ENCODE data around the gene GPRIN3.
A peak's percentile ranks its signal among the peaks of the same experiment; 100 is the strongest.
"Not testable (repeated sequence)": the region's sequence is repeated elsewhere in the genome, so short reads cannot be mapped to it uniquely, and the experiment has no call there.

Gene GPRIN3

GRCh38 chr4:89254847-89255246 lies 52.8 kb downstream of the GPRIN3 start:
- TF ChIP-seq ZNF211 (tag by site-specific recombination; IDR thresholded peaks at IDR 0.05; ENCODE audit: low read depth) (no peak), AEBP2 (tag by site-specific recombination; IDR thresholded peaks at IDR 0.05; ENCODE audit: borderline replicate concordance) (no peak), ZFP41 (tag by site-specific recombination; IDR thresholded peaks at IDR 0.05; ENCODE audit: borderline replicate concordance) (no peak), ZNF785 (tag by site-specific recombination; IDR thresholded peaks at IDR 0.05) (no peak)
- Histone ChIP-seq H3K27ac (ENCODE audit: extremely low read depth, low read depth, low read length) (no peak overlapping the region), H3K9me3 (ENCODE audit: control insufficient read depth, insufficient read depth, low read depth, low read length) (no peaks in the 10 kb centered on the region), H3K4me1 (ENCODE audit: control insufficient read depth, insufficient read depth, low read length) (no peaks in the 10 kb centered on the region), H3K36me3 (ENCODE audit: control insufficient read depth in 2 of 2, insufficient read depth in 1 of 2, low read length in 2 of 2) (peaks cover 0 to under 1% of the 10 kb centered on the region in 2 experiments; a peak in 1 of 3 replicates), H3K4me3 (ENCODE audit: low read depth, low read length) (no peak overlapping the region)
- ChIA-PET CTCF (interaction anchor here (0.5 to 1.9 kb wide), 10 partner anchors 9 to 180 kb away, joined by 3 to 7 read pairs (median 4); no protein-coding TSS in a partner anchor), POLR2A (no interaction called here)

- H3K4me3 ChIP-seq (ENCODE audit: low read depth, low read length); H3K36me3 ChIP-seq (ENCODE audit: control insufficient read depth in 2 of 2, insufficient read depth in 1 of 2, low read length in 2 of 2); H3K9me3 ChIP-seq (ENCODE audit: control insufficient read depth, insufficient read depth, low read depth, low read length); H3K27ac ChIP-seq (ENCODE audit: extremely low read depth, low read depth, low read length); H3K4me1 ChIP-seq (ENCODE audit: control insufficient read depth, insufficient read depth, low read length); POLR2A ChIA-PET: not testable (repeated sequence)
- TF ChIP-seq ZNF580 (tag by site-specific recombination; IDR thresholded peaks at IDR 0.05) (peak; percentile 51; the same call in 1 of the 2 replicates), ZNF146 (tag by site-specific recombination; IDR thresholded peaks at IDR 0.05) (peak; percentile 96)
- CTCF ChIA-PET: interaction anchor here (0.5 to 1.9 kb wide), 5 partner anchors 28 to 175 kb away, joined by 3 to 7 read pairs (median 4); no protein-coding TSS in a partner anchor
Observed at GRCh38 chr4:89254347-89254746, 53.3 kb downstream of the GPRIN3 start.

GRCh38 chr4:89253935-89254334 lies 53.7 kb downstream of the GPRIN3 start:
- ChIA-PET POLR2A (no interaction called here), CTCF (interaction anchor here (0.6 to 1.9 kb wide), 3 partner anchors 28 to 175 kb away, joined by 3 to 7 read pairs (median 4); no protein-coding TSS in a partner anchor)
- Histone ChIP-seq H3K27ac (ENCODE audit: extremely low read depth, low read depth, low read length) (no peak overlapping the region), H3K4me3 (ENCODE audit: low read depth, low read length) (no peak overlapping the region), H3K36me3 (ENCODE audit: control insufficient read depth in 2 of 2, insufficient read depth in 1 of 2, low read length in 2 of 2) (peaks cover 0 to 9% of the 10 kb centered on the region in 2 experiments; a peak in 1 of 3 replicates), H3K4me1 (ENCODE audit: control insufficient read depth, insufficient read depth, low read length) (no peaks in the 10 kb centered on the region), H3K9me3 (ENCODE audit: control insufficient read depth, insufficient read depth, low read depth, low read length) (no peaks in the 10 kb centered on the region)
- TF ChIP-seq SCRT2 (tag by site-specific recombination; IDR thresholded peaks at IDR 0.05): 0 out of 2 replicates have a peak, but pooled peaks have one; percentile 18
- TF ChIP-seq ZNF777 (tag by site-specific recombination; IDR thresholded peaks at IDR 0.05; ENCODE audit: borderline replicate concordance): no peak

- Histone ChIP-seq H3K27ac (ENCODE audit: extremely low read depth, low read depth, low read length) (no peak overlapping the region), H3K36me3 (ENCODE audit: control insufficient read depth in 2 of 2, insufficient read depth in 1 of 2, low read length in 2 of 2) (peaks cover 0 to 13% of the 10 kb centered on the region in 2 experiments; a peak in 1 of 3 replicates), H3K9me3 (ENCODE audit: control insufficient read depth, insufficient read depth, low read depth, low read length) (no peaks in the 10 kb centered on the region), H3K4me1 (ENCODE audit: control insufficient read depth, insufficient read depth, low read length) (no peaks in the 10 kb centered on the region), H3K4me3 (ENCODE audit: low read depth, low read length) (no peak overlapping the region)
- ChIA-PET POLR2A (no interaction called here), CTCF (no interaction called here)
- TF ChIP-seq ZNF658 (tag by site-specific recombination; IDR thresholded peaks at IDR 0.05) (no peak), ZNF214 (tag by site-specific recombination; IDR thresholded peaks at IDR 0.05; ENCODE audit: borderline replicate concordance) (no peak), FEZF1 (tag by site-specific recombination; IDR thresholded peaks at IDR 0.05) (peak; percentile 28; the same call in 1 of the 2 replicates), ZNF521 (tag by site-specific recombination; IDR thresholded peaks at IDR 0.05) (no peak), AEBP2 (tag by site-specific recombination; IDR thresholded peaks at IDR 0.05; ENCODE audit: borderline replicate concordance) (no peak), KLF8 (tag by site-specific recombination; IDR thresholded peaks at IDR 0.05) (no peak), PRDM6 (tag by site-specific recombination; IDR thresholded peaks at IDR 0.05) (peak; percentile 50), ZSCAN4 (tag by site-specific recombination; IDR thresholded peaks at IDR 0.05) (no peak), YY1 (tag by site-specific recombination; IDR thresholded peaks at IDR 0.05) (no peak), ZIC2 (tag by site-specific recombination; IDR thresholded peaks at IDR 0.05) (no peak), ZNF426 (tag by site-specific recombination; IDR thresholded peaks at IDR 0.05) (no peak), ZBTB44 (tag by site-specific recombination; IDR thresholded peaks at IDR 0.05) (no peak), YY2 (tag by site-specific recombination; IDR thresholded peaks at IDR 0.05) (no peak)
Observed at GRCh38 chr4:89253311-89253710, 54.3 kb downstream of the GPRIN3 start.

Data from HEK293 (cell line).